ENCODE measurements around the gene PRKAG2.

DNA sequence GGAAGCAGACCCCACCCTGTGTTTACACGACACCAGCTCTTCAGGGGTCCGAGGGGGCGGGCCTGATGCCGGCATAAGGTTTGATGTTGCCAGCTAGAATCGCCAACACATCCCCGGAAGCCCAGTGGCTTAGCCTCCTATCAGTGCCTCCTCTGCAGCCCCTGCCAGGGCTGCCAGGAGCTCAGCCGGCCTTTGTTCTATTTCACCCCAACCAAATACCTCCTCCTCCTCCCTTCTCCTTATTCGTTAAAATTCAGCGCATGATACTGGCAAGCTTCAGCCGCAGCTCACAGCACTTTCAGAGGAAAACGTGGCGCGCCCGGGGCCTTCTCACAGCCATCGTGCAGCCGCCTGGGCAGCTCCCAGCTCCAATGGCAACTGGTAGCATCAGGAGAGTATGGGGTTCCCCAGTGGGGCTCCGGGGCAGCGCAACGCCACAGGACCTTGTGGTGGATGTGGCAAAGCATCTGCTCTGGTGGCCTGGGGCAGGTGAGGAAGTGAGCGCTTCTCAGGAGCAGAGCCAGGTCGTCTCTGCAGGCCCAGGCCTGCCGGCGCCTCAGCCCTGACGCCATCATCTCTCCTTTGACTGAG, 180.9 kb downstream of the PRKAG2 start:
- TF ChIP-seq EZH2phosphoT487 (IDR thresholded peaks at IDR 0.05; ENCODE audit: insufficient read depth, low read depth) (no peak), EZH2 (IDR thresholded peaks at IDR 0.05; ENCODE audit: insufficient read depth, poor library complexity, severe bottlenecking) (no peak)
